IPS-20b (cell line): Measurements from ENCODE around the gene COMMD4.
"Not testable (repeated sequence)": the region's sequence is repeated elsewhere in the genome, so short reads cannot be mapped to it uniquely, and the experiment has no call there.

Source experiments
- H3K27ac ChIP-seq: one replicate; pipeline ENCODE4 v1.5.1; 2013; ENCODE audit warnings: low read length
- H3K27me3 ChIP-seq: 2 replicates; pipeline ENCODE4 v1.6.1; 2013; ENCODE audit warnings: mild to moderate bottlenecking, low read length, inconsistent platforms; ENCODE audit not compliant: insufficient read depth
- H3K36me3 ChIP-seq: 2 replicates; pipeline ENCODE4 v1.6.1; 2013; ENCODE audit warnings: low read depth, mild to moderate bottlenecking, inconsistent platforms, low read length, moderate library complexity; ENCODE audit not compliant: insufficient read depth
- H3K4me1 ChIP-seq: 2 replicates; pipeline ENCODE4 v1.6.1; 2013; ENCODE audit warnings: mild to moderate bottlenecking, control low read depth, inconsistent platforms, low read length, moderate library complexity; ENCODE audit not compliant: insufficient read depth
- H3K4me3 ChIP-seq: 2 replicates; pipeline ENCODE4 v1.5.1; 2013; ENCODE audit warnings: mild to moderate bottlenecking, low read length, inconsistent platforms
- H3K9ac ChIP-seq: 2 replicates; pipeline ENCODE4 v1.6.1; 2013; ENCODE audit warnings: low read depth, mild to moderate bottlenecking, inconsistent platforms, low read length, moderate library complexity
- H3K9me3 ChIP-seq: 2 replicates; pipeline ENCODE4 v1.6.1; 2013; ENCODE audit warnings: mild to moderate bottlenecking, low read depth, low read length, inconsistent platforms; ENCODE audit not compliant: insufficient read depth

COMMD4 gene

DNA sequence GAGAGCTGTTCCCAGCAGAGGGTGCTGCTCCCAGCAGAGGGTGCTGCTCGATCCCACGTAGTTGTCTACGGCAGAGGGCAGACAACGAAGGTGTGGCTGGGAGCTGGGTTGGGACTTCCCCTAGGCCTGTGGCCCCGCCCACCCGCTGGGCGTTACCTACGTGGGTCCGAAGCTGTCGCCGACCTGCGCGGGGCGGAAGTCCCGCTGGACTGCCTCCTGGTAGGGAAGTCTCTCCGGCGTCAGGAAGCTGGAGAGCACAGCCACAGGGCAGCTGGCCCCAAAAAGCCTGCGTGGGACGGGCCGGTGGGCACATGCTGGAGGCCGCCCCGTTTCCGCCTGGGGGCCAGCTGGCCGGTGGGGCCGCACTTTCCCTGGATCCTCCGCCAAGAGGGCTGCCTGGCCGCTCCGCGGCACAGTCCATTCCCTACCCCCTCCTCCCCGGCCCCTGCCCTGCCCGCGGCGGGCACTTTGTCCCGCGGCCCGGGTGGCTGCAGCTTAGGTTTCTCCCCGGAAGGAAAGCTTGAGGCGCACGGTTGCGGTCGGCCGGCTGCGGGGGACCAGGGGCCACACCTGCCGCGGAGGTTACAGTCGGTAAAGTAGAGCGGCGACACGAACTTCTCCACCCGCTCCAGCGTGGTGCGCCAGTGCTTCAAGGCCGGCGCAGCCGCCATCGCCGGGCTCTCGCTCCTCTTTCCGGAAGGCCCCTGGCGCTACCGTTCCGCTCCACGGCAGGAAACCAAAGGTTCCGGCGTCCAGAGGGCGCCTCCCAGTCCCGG lies 32.2 kb downstream of the COMMD4 start, which contains the start of gene MAN2C1:
TSS of gene MAN2C1 (minus strand) at position 695 of the 776 bp plus-strand sequence. CDS start at position 671, 24 bp downstream.
- no peak within 1 kb of the TSS for H3K27ac ChIP-seq
- peaks cover 60% of the 10 kb centered on the region for H3K36me3 ChIP-seq
- H3K9ac ChIP-seq = peak within 1 kb of the TSS; percentile 92

GRCh38 chr15:75368689-75369239 lies 32.9 kb downstream of the COMMD4 start:
- peaks cover 66% of the 10 kb centered on the region for H3K36me3 ChIP-seq
- no peaks in the 10 kb centered on the region for H3K9me3 ChIP-seq
- peaks cover 5% of the 10 kb centered on the region; the same call in 1 of the 2 replicates for H3K4me1 ChIP-seq
- H3K4me3 ChIP-seq = peak overlapping the region; percentile 89
- peak overlapping the region; percentile 92 for H3K9ac ChIP-seq
- no peak overlapping the region for H3K27ac ChIP-seq
- H3K27me3 ChIP-seq = no peaks in the 10 kb centered on the region

More for the DNA sequence above, 32.2 kb downstream of the COMMD4 start, which contains the start of gene MAN2C1:
- H3K9me3 ChIP-seq = no peaks in the 10 kb centered on the region
- H3K4me1 ChIP-seq = peaks cover 5% of the 10 kb centered on the region; the same call in 1 of the 2 replicates
- H3K4me3 ChIP-seq = peak within 1 kb of the TSS; percentile 89
- no peaks in the 10 kb centered on the region for H3K27me3 ChIP-seq

DNA sequence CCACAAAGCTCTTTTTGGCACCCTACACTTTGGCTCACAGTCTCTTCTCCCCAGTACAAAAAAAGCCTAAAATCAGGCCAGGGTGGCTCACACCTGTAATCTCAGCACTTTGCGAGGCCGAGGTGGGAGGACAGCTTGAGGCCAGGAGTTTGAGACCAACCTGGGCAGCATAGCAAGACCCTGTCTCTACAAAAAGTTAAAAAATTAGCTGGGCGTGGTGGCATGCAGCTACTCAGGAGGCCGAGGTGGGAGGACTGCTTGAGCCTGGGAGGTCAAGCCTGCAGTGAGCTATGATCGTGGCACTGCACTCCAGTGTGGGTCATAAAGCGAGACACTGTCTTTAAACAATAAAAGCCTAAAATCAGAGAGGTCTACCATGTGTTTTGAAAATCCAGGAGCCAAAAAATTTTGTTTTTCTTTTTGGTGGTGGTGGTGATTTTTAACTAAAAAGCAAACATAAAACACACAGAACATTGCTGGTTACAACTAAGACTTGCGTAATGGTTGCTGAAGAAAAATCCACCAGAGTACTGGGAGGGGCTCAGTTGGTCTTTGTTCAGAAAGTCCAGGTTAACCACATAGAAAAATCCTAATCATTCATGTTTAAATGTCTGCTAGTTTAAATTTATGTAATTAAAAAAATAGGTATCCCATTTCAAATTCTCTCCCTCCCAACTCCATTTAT lies 34.2 kb downstream of the COMMD4 start:
- Histone ChIP-seq H3K9ac (peak overlapping the region; percentile 92; the same call in 1 of the 2 replicates), H3K27me3 (no peaks in the 10 kb centered on the region), H3K36me3 (peaks cover 73% of the 10 kb centered on the region), H3K9me3 (no peaks in the 10 kb centered on the region), H3K4me3 (peak overlapping the region; percentile 89; the same call in 1 of the 2 replicates), H3K4me1 (peaks cover 5% of the 10 kb centered on the region; the same call in 1 of the 2 replicates), H3K27ac (no peak overlapping the region)

DNA sequence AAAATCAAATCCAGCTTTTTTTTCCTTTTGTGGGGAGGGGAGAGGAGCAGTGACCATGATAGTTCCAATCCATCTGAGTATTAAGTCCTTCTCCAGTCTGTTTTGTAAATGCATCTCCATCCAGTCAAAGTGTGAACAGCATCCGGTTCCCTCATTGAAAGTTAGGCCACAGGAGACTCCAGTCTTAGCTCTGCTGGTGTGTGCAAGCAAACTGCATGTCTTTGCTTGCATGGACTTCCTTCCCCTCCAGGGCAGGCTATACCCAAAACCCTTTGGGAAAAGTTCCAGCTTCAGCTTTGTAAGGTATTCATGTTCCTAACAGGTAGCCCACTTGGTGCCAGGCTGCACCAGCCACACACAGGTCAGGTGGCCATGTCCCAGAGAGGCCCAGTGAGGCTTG lies 35.6 kb downstream of the COMMD4 start:
- Histone ChIP-seq H3K9me3 (no peaks in the 10 kb centered on the region), H3K4me3 (no peak overlapping the region), H3K4me1 (peaks cover 5% of the 10 kb centered on the region; the same call in 1 of the 2 replicates), H3K27ac (no peak overlapping the region), H3K9ac (no peak overlapping the region), H3K27me3 (no peaks in the 10 kb centered on the region), H3K36me3 (peaks cover 75% of the 10 kb centered on the region)

DNA sequence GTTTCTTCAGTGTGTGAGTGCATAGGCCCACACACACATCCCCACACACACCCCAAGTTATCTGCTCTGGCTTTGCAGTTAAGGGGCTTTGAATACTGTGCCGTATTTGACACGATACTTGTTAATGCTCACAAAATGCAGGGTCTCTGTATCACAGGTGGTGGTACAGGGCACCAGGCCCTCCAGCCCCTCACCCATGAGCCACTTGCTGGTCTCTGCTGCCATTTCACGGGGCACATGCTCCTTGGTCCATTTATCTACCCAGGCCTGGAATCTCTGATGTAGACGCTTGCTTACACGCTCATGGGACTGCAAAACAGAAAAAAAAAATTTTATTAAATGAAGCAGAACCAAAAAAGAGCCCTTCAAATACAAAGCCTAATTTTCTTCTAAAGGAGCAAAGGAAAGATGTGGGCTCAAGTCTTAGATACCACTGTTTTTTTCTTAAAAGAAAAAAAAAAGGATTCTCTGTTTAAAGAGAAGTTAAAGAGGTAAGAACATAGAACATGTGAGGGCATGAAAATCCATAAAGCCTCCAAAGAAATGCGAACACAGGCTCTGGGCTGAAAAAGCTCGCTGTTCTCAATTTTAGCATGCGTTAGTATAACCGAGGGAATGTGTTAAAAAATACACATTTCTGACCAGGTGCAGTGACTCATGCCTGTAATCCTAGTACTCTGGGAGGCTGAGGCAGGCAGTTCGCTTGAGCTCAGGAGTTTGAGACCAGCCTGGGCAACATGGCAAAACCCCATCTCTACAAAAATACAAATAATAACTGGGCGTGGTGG lies 36.2 kb downstream of the COMMD4 start:
- H3K4me1 ChIP-seq = peaks cover 5% of the 10 kb centered on the region; the same call in 1 of the 2 replicates
- H3K36me3 ChIP-seq = peaks cover 75% of the 10 kb centered on the region
- no peaks in the 10 kb centered on the region for H3K9me3 ChIP-seq
- H3K4me3 ChIP-seq = no peak overlapping the region
- H3K9ac ChIP-seq = no peak overlapping the region
- no peaks in the 10 kb centered on the region for H3K27me3 ChIP-seq
- H3K27ac ChIP-seq = no peak overlapping the region

DNA sequence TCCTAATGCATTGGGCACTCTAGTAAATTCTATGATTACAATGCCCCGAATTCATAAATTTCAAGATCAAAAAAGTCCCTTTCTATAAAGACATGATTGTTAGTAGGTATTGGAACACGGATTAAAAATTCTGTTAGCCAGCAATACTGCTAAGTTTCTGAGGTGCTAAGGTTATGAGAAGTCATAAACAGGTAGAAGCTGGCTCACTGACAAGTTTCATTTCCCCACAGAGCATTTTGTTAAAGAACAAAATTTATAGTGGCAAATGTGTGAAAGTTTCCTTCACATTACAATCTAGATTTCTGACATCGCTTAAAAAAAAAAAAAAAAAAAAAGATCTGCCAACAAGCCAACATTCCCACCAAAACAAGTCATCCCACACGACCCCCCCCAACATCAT lies 44.9 kb downstream of the COMMD4 start:
- H3K36me3 ChIP-seq = peaks cover 95% of the 10 kb centered on the region

GRCh38 chr15:75383986-75384385 lies 48.1 kb downstream of the COMMD4 start:
- not testable (repeated sequence) for H3K27ac ChIP-seq, H3K27me3 ChIP-seq, H3K4me1 ChIP-seq, H3K4me3 ChIP-seq, H3K9ac ChIP-seq, H3K9me3 ChIP-seq
- H3K36me3 ChIP-seq = peaks cover 99% of the 10 kb centered on the region

More for the DNA sequence above, 44.9 kb downstream of the COMMD4 start:
- no peak overlapping the region for H3K4me3 ChIP-seq
- H3K9me3 ChIP-seq = no peaks in the 10 kb centered on the region
- no peaks in the 10 kb centered on the region for H3K27me3 ChIP-seq
- H3K9ac ChIP-seq = no peak overlapping the region
- no peak overlapping the region for H3K27ac ChIP-seq
- H3K4me1 ChIP-seq = no peaks in the 10 kb centered on the region
